Astrocyte of the spinal cord (primary cell): Measurements from ENCODE around the gene ARHGAP15.

Source experiments
- DNase-seq: peaks from one replicate; pipeline ENCODE4 v3.0.0; 2011; ENCODE audit warnings: low read depth, low spot score
- H3K4me3 ChIP-seq: 2 replicates; pipeline ENCODE4 v1.5.1; 2011; ENCODE audit warnings: low read depth, mild to moderate bottlenecking, low read length, moderate library complexity
- CTCF ChIP-seq: IDR thresholded peaks from 2 replicates; pipeline ENCODE4 v1.5.1; 2012; ENCODE audit warnings: low read depth, mild to moderate bottlenecking, low read length, inconsistent platforms
- in situ Hi-C: cut with HindIII; loops from 2 replicates; pipeline ENCODE4 v1.10.0; 2017; ENCODE audit warnings: low sequenced_read_pairs

The ARHGAP15 gene

GRCh38 chr2:143410082-143410897, 281.1 kb downstream of the ARHGAP15 start:
- TF ChIP-seq CTCF: no peak
- in situ Hi-C loops: no loop called here
- H3K4me3 ChIP-seq: no peak overlapping the region
- DNase-seq: no peak

- no peak for DNase-seq
- TF ChIP-seq CTCF: no peak
- in situ Hi-C loops: no loop called here
- H3K4me3 ChIP-seq: no peak overlapping the region
Measured at GRCh38 chr2:143415571-143415970, 286.4 kb downstream of the ARHGAP15 start.

- no peak overlapping the region for H3K4me3 ChIP-seq
- in situ Hi-C loops: no loop called here
- no peak for TF ChIP-seq CTCF
- no peak for DNase-seq
Measured at GRCh38 chr2:143417428-143417827, 288.2 kb downstream of the ARHGAP15 start.

GRCh38 chr2:143420313-143420712, 291.1 kb downstream of the ARHGAP15 start:
- H3K4me3 ChIP-seq: no peak overlapping the region
- no peak for DNase-seq
- TF ChIP-seq CTCF: no peak
- in situ Hi-C loops: no loop called here

GRCh38 chr2:143422681-143423080, 293.5 kb downstream of the ARHGAP15 start:
- TF ChIP-seq CTCF: no peak
- in situ Hi-C loops: no loop called here
- no peak overlapping the region for H3K4me3 ChIP-seq
- no peak for DNase-seq

GRCh38 chr2:143425896-143426295, 296.7 kb downstream of the ARHGAP15 start:
- H3K4me3 ChIP-seq: no peak overlapping the region
- DNase-seq: no peak
- in situ Hi-C loops: no loop called here
- no peak for TF ChIP-seq CTCF
